CD8-positive, alpha-beta memory T cell (primary cell): Measurements from ENCODE around the gene BATF3. TPM values are rescaled to one million over a fixed set of nuclear protein-coding genes. Genes with fewer than 3 reads are reported as not detected.
"Not testable (repeated sequence)": the region's sequence is repeated elsewhere in the genome, so short reads cannot be mapped to it uniquely, and the experiment has no call there.

Source experiments
- CTCF ChIA-PET: fragments of 350-600 bp; sonication (Branson Sonifier 250); formaldehyde crosslinking; loops from one replicate; lab custom pipeline; 2021; ENCODE audit warnings: antibody characterized with exemption; lab: Charles Lee
- POLR2A ChIA-PET: fragments of 350-600 bp; sonication (Branson Sonifier 250); formaldehyde crosslinking; loops from one replicate; lab custom pipeline; 2021; ENCODE audit warnings: antibody characterized with exemption; lab: Charles Lee
- DNase-seq, 5 donors: peaks; one replicate each; pipeline versions ENCODE4 v3.0.0 to v3.0.0-alpha.2; 2020 to 2022; ENCODE audit warnings: mixed read lengths in 1 of 5
- H3K27ac ChIP-seq: one replicate; pipeline ENCODE4 v1.7.0; 2013; ENCODE audit warnings: low read depth, mild to moderate bottlenecking, low read length, moderate library complexity
- H3K27me3 ChIP-seq: 2 replicates; pipeline ENCODE4 v1.7.0; 2013; ENCODE audit warnings: low read length, mild to moderate bottlenecking; ENCODE audit not compliant: insufficient read depth, poor library complexity, severe bottlenecking
- H3K36me3 ChIP-seq: 2 replicates; pipeline ENCODE4 v1.7.0; 2013; ENCODE audit warnings: mild to moderate bottlenecking, low read length, moderate library complexity; ENCODE audit not compliant: insufficient read depth
- H3K4me1 ChIP-seq: 2 replicates; pipeline ENCODE4 v1.7.0; 2013; ENCODE audit warnings: mild to moderate bottlenecking, low read length, moderate library complexity; ENCODE audit not compliant: insufficient read depth
- H3K4me3 ChIP-seq: 2 replicates; pipeline ENCODE4 v1.7.0; 2013; ENCODE audit warnings: mild to moderate bottlenecking, low read length
- H3K9me3 ChIP-seq: 2 replicates; pipeline ENCODE4 v1.7.0; 2013; ENCODE audit warnings: mild to moderate bottlenecking, low read length
- H3K27ac Mint-ChIP-seq, 8 donors: one replicate each; pipeline ENCODE4 v1.8.0; 2020 to 2021; ENCODE audit warnings: mixed read lengths in 8 of 8, mild to moderate bottlenecking in 6 of 8, inconsistent platforms in 3 of 8, moderate library complexity in 3 of 8
- H3K27me3 Mint-ChIP-seq, 2 donors: one replicate each; pipeline ENCODE4 v1.8.0; 2020 to 2021; ENCODE audit warnings: mixed read lengths in 2 of 2, mild to moderate bottlenecking in 1 of 2, moderate library complexity in 1 of 2
- H3K36me3 Mint-ChIP-seq, 3 donors: one replicate each; pipeline ENCODE4 v1.8.0; 2020 to 2021; ENCODE audit warnings: mixed read lengths in 3 of 3, inconsistent platforms in 1 of 3, mild to moderate bottlenecking in 1 of 3
- H3K4me1 Mint-ChIP-seq, 3 donors: one replicate each; pipeline ENCODE4 v1.8.0; 2020 to 2021; ENCODE audit warnings: mixed read lengths in 3 of 3, inconsistent platforms in 1 of 3, mild to moderate bottlenecking in 1 of 3
- H3K4me3 Mint-ChIP-seq, 7 donors: one replicate each; pipeline ENCODE4 v1.8.0; 2020 to 2021; ENCODE audit warnings: mixed read lengths in 7 of 7, mild to moderate bottlenecking in 6 of 7, moderate library complexity in 4 of 7, inconsistent platforms in 2 of 7
- H3K9me3 Mint-ChIP-seq, 5 donors: one replicate each; pipeline ENCODE4 v1.8.0; 2020 to 2022; ENCODE audit warnings: mixed read lengths in 5 of 5, mild to moderate bottlenecking in 3 of 5, moderate library complexity in 2 of 5, inconsistent platforms in 1 of 5
- polyA plus RNA-seq: library from polyadenylated mRNA; unstranded; fragments of 300-500 nt; fragmentation: Illumina TruSeq; gene quantifications from one replicate; pipeline ENCODE4 v1.2.3, GENCODE V29; 2021
- total RNA-seq, 2 experiments: library from RNA; stranded (reverse); gene quantifications; one replicate each; pipeline ENCODE4 v1.2.3, GENCODE V29; 2021

BATF3 gene
- total and polyA plus RNA-seq, 3 experiments from 2014 or later, result 0.84 to 159 (median 147) TPM

- ChIA-PET POLR2A (no interaction called here), CTCF (interaction anchor here (0.6 to 2.3 kb wide), 39 partner anchors 10 to 339 kb away, joined by 3 to 27 read pairs (median 4); partner anchors contain the start of genes FLVCR1 and NSL1)
- H3K27me3 Mint-ChIP-seq, result no peaks in the 10 kb centered on the region
- Histone ChIP-seq H3K27me3 (no peaks in the 10 kb centered on the region), H3K27ac (no peak overlapping the region), H3K9me3 (no peaks in the 10 kb centered on the region), H3K4me1 (peaks cover 8% of the 10 kb centered on the region), H3K4me3 (no peak overlapping the region), H3K36me3 (no peaks in the 10 kb centered on the region)
- peaks cover 9 to 25% (median 14%) of the 10 kb centered on the region in 3 donors for H3K4me1 Mint-ChIP-seq
- H3K36me3 Mint-ChIP-seq, result no peaks in the 10 kb centered on the region
- no peak for DNase-seq
- no peaks in the 10 kb centered on the region for H3K9me3 Mint-ChIP-seq
- no peak overlapping the region for H3K27ac Mint-ChIP-seq
- no peak overlapping the region for H3K4me3 Mint-ChIP-seq
Observed at GRCh38 chr1:212664409-212665199, 35.0 kb downstream of the BATF3 start.

GRCh38 chr1:212658250-212658649, 41.4 kb downstream of the BATF3 start:
- POLR2A ChIA-PET, H3K4me3 ChIP-seq, DNase-seq, H3K36me3 Mint-ChIP-seq, H3K4me1 Mint-ChIP-seq, H3K9me3 Mint-ChIP-seq, H3K4me3 Mint-ChIP-seq, H3K27me3 ChIP-seq, CTCF ChIA-PET, H3K27ac Mint-ChIP-seq, H3K36me3 ChIP-seq, H3K27ac ChIP-seq, H3K4me1 ChIP-seq, H3K9me3 ChIP-seq: not testable (repeated sequence)
- H3K27me3 Mint-ChIP-seq, result peaks cover 8 to 30% of the 10 kb centered on the region in 2 donors

GRCh38 chr1:212656730-212657129, 42.9 kb downstream of the BATF3 start:
- Histone ChIP-seq H3K36me3 (no peaks in the 10 kb centered on the region), H3K9me3 (no peaks in the 10 kb centered on the region), H3K4me1 (no peaks in the 10 kb centered on the region), H3K27me3 (no peaks in the 10 kb centered on the region), H3K4me3 (no peak overlapping the region), H3K27ac (no peak overlapping the region)
- Mint-ChIP-seq H3K4me3 (no peak overlapping the region), H3K9me3 (no peaks in the 10 kb centered on the region), H3K27ac (no peak overlapping the region), H3K4me1 (no peaks in the 10 kb centered on the region), H3K36me3 (no peaks in the 10 kb centered on the region), H3K27me3 (peaks cover 8 to 31% of the 10 kb centered on the region in 2 donors)
- ChIA-PET CTCF (no interaction called here), POLR2A (no interaction called here)
- DNase-seq, result no peak

- CTCF ChIA-PET, result interaction anchor here (1.5 kb wide), 1 partner anchor 9 kb away, joined by 10 read pairs; no protein-coding TSS in a partner anchor
- POLR2A ChIA-PET, result no interaction called here
- H3K36me3 Mint-ChIP-seq, result no peaks in the 10 kb centered on the region
- H3K4me3 ChIP-seq, result no peak overlapping the region
- H3K4me1 ChIP-seq, result no peaks in the 10 kb centered on the region
- no peaks in the 10 kb centered on the region for H3K9me3 ChIP-seq
- H3K36me3 ChIP-seq, result no peaks in the 10 kb centered on the region
- DNase-seq, result no peak
- no peaks in the 10 kb centered on the region for H3K4me1 Mint-ChIP-seq
- H3K4me3 Mint-ChIP-seq, result no peak overlapping the region
- H3K27me3 Mint-ChIP-seq, result peaks cover 12 to 32% of the 10 kb centered on the region in 2 donors
- no peaks in the 10 kb centered on the region for H3K9me3 Mint-ChIP-seq
- no peak overlapping the region for H3K27ac Mint-ChIP-seq
- no peak overlapping the region for H3K27ac ChIP-seq
- H3K27me3 ChIP-seq, result no peaks in the 10 kb centered on the region
Observed at GRCh38 chr1:212655668-212656440, 43.8 kb downstream of the BATF3 start.

- CTCF ChIA-PET, result interaction anchor here (0.6 kb wide), 1 partner anchor 12 kb away, joined by 3 read pairs; no protein-coding TSS in a partner anchor
- POLR2A ChIA-PET, result no interaction called here
- H3K36me3 Mint-ChIP-seq, result no peaks in the 10 kb centered on the region
Observed at GRCh38 chr1:212652609-212653008, 47.0 kb downstream of the BATF3 start.

GRCh38 chr1:212651977-212652376, 47.7 kb downstream of the BATF3 start:
- Mint-ChIP-seq H3K36me3 (no peaks in the 10 kb centered on the region), H3K27ac (no peak overlapping the region), H3K4me1 (no peaks in the 10 kb centered on the region), H3K27me3 (peaks cover 10 to 25% of the 10 kb centered on the region in 2 donors), H3K4me3 (no peak overlapping the region), H3K9me3 (no peaks in the 10 kb centered on the region)
- no peak overlapping the region for H3K27ac ChIP-seq
- H3K4me3 ChIP-seq, result no peak overlapping the region
- H3K9me3 ChIP-seq, result no peaks in the 10 kb centered on the region
- CTCF ChIA-PET, result no interaction called here
- H3K4me1 ChIP-seq, result no peaks in the 10 kb centered on the region
- no peak for DNase-seq
- no peaks in the 10 kb centered on the region for H3K27me3 ChIP-seq
- no peaks in the 10 kb centered on the region for H3K36me3 ChIP-seq
- POLR2A ChIA-PET, result no interaction called here

More at GRCh38 chr1:212652609-212653008, 47.0 kb downstream of the BATF3 start:
- H3K4me3 ChIP-seq, result no peak overlapping the region
- no peaks in the 10 kb centered on the region for H3K27me3 ChIP-seq
- no peaks in the 10 kb centered on the region for H3K36me3 ChIP-seq
- Mint-ChIP-seq H3K4me3 (no peak overlapping the region), H3K4me1 (no peaks in the 10 kb centered on the region), H3K27ac (no peak overlapping the region), H3K9me3 (no peaks in the 10 kb centered on the region), H3K27me3 (peaks cover 12 to 29% of the 10 kb centered on the region in 2 donors)
- no peak overlapping the region for H3K27ac ChIP-seq
- no peaks in the 10 kb centered on the region for H3K4me1 ChIP-seq
- H3K9me3 ChIP-seq, result no peaks in the 10 kb centered on the region
- DNase-seq, result no peak

- Mint-ChIP-seq H3K27me3 (peaks cover 10 to 25% of the 10 kb centered on the region in 2 donors), H3K9me3 (no peaks in the 10 kb centered on the region), H3K4me3 (no peak overlapping the region), H3K4me1 (no peaks in the 10 kb centered on the region), H3K36me3 (no peaks in the 10 kb centered on the region), H3K27ac (no peak overlapping the region)
- no peak overlapping the region for H3K4me3 ChIP-seq
- H3K27me3 ChIP-seq, result peaks cover 3% of the 10 kb centered on the region
- H3K4me1 ChIP-seq, result no peaks in the 10 kb centered on the region
- H3K9me3 ChIP-seq, result no peaks in the 10 kb centered on the region
- DNase-seq, result no peak
- ChIA-PET POLR2A (no interaction called here), CTCF (interaction anchor here (1.3 kb wide), 1 partner anchor 16 kb away, joined by 5 read pairs; no protein-coding TSS in a partner anchor)
- no peaks in the 10 kb centered on the region for H3K36me3 ChIP-seq
- H3K27ac ChIP-seq, result no peak overlapping the region
Observed at GRCh38 chr1:212651521-212651920, 48.1 kb downstream of the BATF3 start.

GRCh38 chr1:212650228-212650627, 49.4 kb downstream of the BATF3 start:
- Mint-ChIP-seq H3K4me1 (no peaks in the 10 kb centered on the region), H3K4me3 (no peak overlapping the region), H3K27me3 (peaks cover 9 to 24% of the 10 kb centered on the region in 2 donors), H3K9me3 (no peaks in the 10 kb centered on the region), H3K27ac (no peak overlapping the region), H3K36me3 (no peaks in the 10 kb centered on the region)
- DNase-seq, result no peak
- no peak overlapping the region for H3K27ac ChIP-seq
- CTCF ChIA-PET, result interaction anchor here (0.8 to 1.3 kb wide), 3 partner anchors 14 to 171 kb away, joined by 3 to 5 read pairs (median 3); no protein-coding TSS in a partner anchor
- no peaks in the 10 kb centered on the region for H3K4me1 ChIP-seq
- H3K27me3 ChIP-seq, result peaks cover 4% of the 10 kb centered on the region
- H3K36me3 ChIP-seq, result no peaks in the 10 kb centered on the region
- no peaks in the 10 kb centered on the region for H3K9me3 ChIP-seq
- POLR2A ChIA-PET, result no interaction called here
- no peak overlapping the region for H3K4me3 ChIP-seq
